Thoracic aorta endothelial cell (primary cell): Measurements from ENCODE around the gene ARFIP1. TPM values are rescaled to one million over a fixed set of nuclear protein-coding genes. Genes with fewer than 3 reads are reported as not detected.

Source experiments
- total RNA-seq: library from RNA; depleted of rRNA; stranded (reverse); fragments of >200 nt; gene quantifications from 2 replicates; pipeline ENCODE4 v1.2.3, GENCODE V29; 2012

The ARFIP1 gene, protein sequence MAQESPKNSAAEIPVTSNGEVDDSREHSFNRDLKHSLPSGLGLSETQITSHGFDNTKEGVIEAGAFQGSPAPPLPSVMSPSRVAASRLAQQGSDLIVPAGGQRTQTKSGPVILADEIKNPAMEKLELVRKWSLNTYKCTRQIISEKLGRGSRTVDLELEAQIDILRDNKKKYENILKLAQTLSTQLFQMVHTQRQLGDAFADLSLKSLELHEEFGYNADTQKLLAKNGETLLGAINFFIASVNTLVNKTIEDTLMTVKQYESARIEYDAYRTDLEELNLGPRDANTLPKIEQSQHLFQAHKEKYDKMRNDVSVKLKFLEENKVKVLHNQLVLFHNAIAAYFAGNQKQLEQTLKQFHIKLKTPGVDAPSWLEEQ
- 52.2 and 61.3 TPM in 2 replicates for total RNA-seq

DNA sequence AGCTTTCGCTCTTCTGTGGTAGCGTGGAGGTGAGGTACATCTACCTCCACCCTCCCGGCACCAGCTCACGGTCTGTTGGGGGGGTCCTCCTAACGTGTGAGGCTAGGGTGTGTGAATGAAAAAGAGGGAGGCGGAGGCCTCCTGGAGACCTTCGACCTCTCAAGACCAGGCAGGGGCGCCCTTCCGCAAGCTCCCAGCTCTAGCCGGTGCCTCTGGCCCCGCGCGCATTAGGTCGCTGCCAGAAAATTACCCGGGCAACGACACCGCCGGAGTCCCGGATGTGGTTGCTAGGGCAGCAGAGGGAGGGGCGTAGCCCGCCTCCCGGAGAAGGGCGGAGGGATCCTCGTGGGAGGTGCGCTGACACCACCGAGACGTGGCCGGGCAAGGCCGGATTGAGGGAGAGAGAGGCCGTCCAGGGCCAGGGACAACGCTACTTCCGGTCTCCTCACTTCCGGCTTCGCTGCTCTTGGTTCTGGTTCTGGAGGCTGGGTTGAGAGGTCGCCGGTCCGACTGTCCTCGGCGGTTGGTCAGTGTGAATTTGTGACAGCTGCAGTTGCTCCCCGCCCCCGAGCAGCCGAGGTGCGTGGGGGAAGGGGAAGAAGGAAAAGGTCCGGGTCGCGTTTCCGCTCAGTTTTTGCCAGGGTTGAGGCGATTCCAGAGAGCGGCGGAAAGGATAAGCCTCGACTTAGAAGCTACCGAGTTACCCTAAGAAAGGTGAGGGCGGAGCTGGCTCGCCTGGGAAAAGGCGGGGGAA, at the start of gene ARFIP1, which contains the start of gene TIGD4:
Gene ARFIP1 (plus strand): TSS at position 442 of the 754 bp plus-strand sequence. CDS start 49,680 bp downstream, outside the sequence.
Gene TIGD4 (minus strand): TSS at position 218 of the 754 bp plus-strand sequence. CDS start 8,726 bp downstream, outside the sequence.

DNA sequence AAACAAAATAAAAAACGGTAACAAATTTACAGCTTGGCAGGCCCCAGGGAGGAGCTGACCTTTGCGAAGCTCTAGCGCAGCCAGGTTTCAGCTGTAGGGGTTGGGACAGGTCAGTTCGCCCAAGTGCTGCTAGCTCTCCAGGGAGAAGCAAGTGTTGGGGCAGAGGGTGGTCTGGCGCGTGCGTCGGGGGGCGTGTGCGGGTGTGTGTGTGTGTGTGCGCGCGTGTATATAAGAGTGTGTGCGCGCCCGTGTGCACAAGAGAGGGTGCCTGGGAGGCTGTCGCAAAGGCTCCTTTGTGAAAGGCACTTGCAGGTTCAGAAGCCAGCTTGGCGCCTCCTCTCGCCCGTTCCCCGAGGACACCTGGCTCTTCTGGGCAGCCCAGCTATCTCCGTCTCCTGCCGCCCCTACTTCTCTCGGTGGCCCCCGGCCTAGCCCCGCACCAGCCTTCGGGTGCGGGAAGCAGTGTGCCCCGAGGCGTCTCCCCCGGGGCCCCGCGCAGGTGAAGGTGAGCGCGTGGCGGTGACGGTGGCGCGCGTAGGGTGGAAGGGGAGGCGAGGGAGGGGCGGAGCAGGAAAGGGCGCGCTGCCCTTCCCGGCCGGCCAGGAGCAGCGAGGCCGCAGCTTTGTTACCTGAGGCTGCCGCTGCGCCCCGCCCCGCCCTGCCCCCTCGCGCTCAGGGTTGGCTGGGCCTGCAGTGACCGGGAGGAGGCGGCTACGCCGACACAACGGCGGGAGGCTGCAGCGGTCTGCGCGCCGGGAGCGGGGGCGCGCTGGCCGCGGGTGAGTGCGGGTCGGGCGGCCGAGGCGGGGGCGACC, 156.1 kb downstream of the ARFIP1 start, which contains the start of gene FHDC1:
Gene FHDC1 (plus strand): TSS at position 693 of the 815 bp plus-strand sequence. CDS start 6,735 bp downstream, outside the sequence.

Other genes starting within 250 kb of the ARFIP1 start
- gene FBXW7, start 243.9 kb upstream of the ARFIP1 start, total RNA-seq = 58.6 and 59.9 TPM in 2 replicates
- 12.1 and 20.7 TPM in 2 replicates for gene TMEM154, start 100.0 kb upstream of the ARFIP1 start, total RNA-seq
- gene TIGD4, start 224 bp upstream of the ARFIP1 start, total RNA-seq = 0.27 and 0.29 TPM in 2 replicates
- 0.07 and 0.13 TPM in 2 replicates for gene FHDC1, start 156.4 kb downstream of the ARFIP1 start, total RNA-seq